Measurements from ENCODE around the gene PCDHGC3. TPM values are rescaled to one million over a fixed set of nuclear protein-coding genes. Genes with fewer than 3 reads are reported as not detected.
A peak's percentile ranks its signal among the peaks of the same experiment; 100 is the strongest.

Gene PCDHGC3
- total and polyA plus RNA-seq, 2 of the 4 experiments (the other 2 are of a cell fraction), result 21.1 to 72.1 TPM

GRCh38 chr5:141477815-141478214, 2.0 kb downstream of the PCDHGC3 start:
- Histone ChIP-seq H3K4ac (ENCODE audit: low read depth, low read length) (0 out of 2 replicates have a peak overlapping the region, but pooled peaks have one; percentile 10), H3K56ac (ENCODE audit: extremely low read depth, insufficient read depth, low read length) (no peak overlapping the region), H4K20me1 (ENCODE audit: insufficient read depth, low read length) (peaks cover 35% of the 10 kb centered on the region), H3K18ac (ENCODE audit: low read depth, low read length) (no peak overlapping the region), H3K9me1 (ENCODE audit: insufficient read depth, low read length) (peaks cover 6% of the 10 kb centered on the region; the same call in 1 of the 2 replicates), H3K14ac (replicated peaks; ENCODE audit: low read depth, low read length) (peak overlapping the region; percentile 60), H2AK9ac (replicated peaks; ENCODE audit: low read depth, low read length, poor library complexity) (peak overlapping the region; percentile 53), H2BK120ac (ENCODE audit: low read depth, low read length) (0 out of 2 replicates have a peak overlapping the region, but pooled peaks have one; percentile 8), H4K8ac (ENCODE audit: low read depth in 2 of 2, low read length in 2 of 2) (no peak overlapping the region), H2BK15ac (ENCODE audit: low read depth, low read length) (no peak overlapping the region), H2AK5ac (ENCODE audit: low read depth, low read length) (0 out of 2 replicates have a peak overlapping the region, but pooled peaks have one; percentile 15), H3K4me1 (ENCODE audit: control insufficient read depth, insufficient read depth, low read length) (peaks cover 17% of the 10 kb centered on the region), H3K4me3 (ENCODE audit: insufficient read depth, low read depth, low read length) (peak overlapping the region; percentile 54; the same call in 1 of the 2 replicates), H3K9ac (ENCODE audit: low read depth, low read length) (no peak overlapping the region; the same call in 1 of the 2 replicates), H3K27me3 (ENCODE audit: control insufficient read depth, insufficient read depth, low read length) (no peaks in the 10 kb centered on the region), H2BK20ac (ENCODE audit: low read depth, low read length) (no peak overlapping the region), H3K23ac (ENCODE audit: low read depth, low read length) (peak overlapping the region; percentile 86; the same call in 1 of the 2 replicates), H2AFZ (replicated peaks; ENCODE audit: low read length, poor library complexity) (no peak overlapping the region), H3K27ac (ENCODE audit: insufficient read depth, low read length) (no peak overlapping the region), H3K36me3 (ENCODE audit: control insufficient read depth, insufficient read depth, low read length) (no peaks in the 10 kb centered on the region), H3K79me1 (ENCODE audit: low read depth in 1 of 2, low read length in 2 of 2) (peaks cover 23 to 48% of the 10 kb centered on the region in 2 experiments), H2BK5ac (ENCODE audit: low read depth, low read length, poor library complexity, severe bottlenecking) (no peak overlapping the region), H4K5ac (ENCODE audit: low read depth, low read length) (no peak overlapping the region), H3K9me3 (ENCODE audit: control insufficient read depth, insufficient read depth, low read length) (no peaks in the 10 kb centered on the region), H4K91ac (ENCODE audit: insufficient read depth, low read depth, low read length) (no peak overlapping the region), H3K4me2 (ENCODE audit: low read depth, low read length) (peak overlapping the region; percentile 64)
- DNase-seq (no peak), ATAC-seq (ENCODE audit: low read depth) (no peak)
- TF ChIP-seq CEBPB (IDR thresholded peaks at IDR 0.05; ENCODE audit: low read depth, low read length) (no peak), MAZ (IDR thresholded peaks at IDR 0.05; ENCODE audit: borderline replicate concordance, low read depth, low read length) (no peak), MAFK (IDR thresholded peaks at IDR 0.05; ENCODE audit: low read depth, low read length) (no peak), RCOR1 (IDR thresholded peaks at IDR 0.05; ENCODE audit: insufficient replicate concordance, low read length) (no peak), NFE2L2 (IDR thresholded peaks at IDR 0.05; ENCODE audit: low read depth, low read length) (no peak), SMC3 (IDR thresholded peaks at IDR 0.05; ENCODE audit: low read depth, low read length) (no peak)
- ChIA-PET POLR2A (ENCODE audit: unreplicated experiment) (no interaction called here), CTCF (interaction anchor here (1.1 to 3.1 kb wide), 5 partner anchors 34 to 80 kb away, joined by 3 to 19 read pairs (median 6); partner anchors contain the start of gene PCDHGA10)
- intact Hi-C loops (cut with micrococcal nuclease), result loop anchor here (5.0 kb wide), 2 partner anchors 46 to 61 kb away; partner anchors contain the start of genes PCDHGA12 and PCDHGB7
- no TSS peak for BruUV-seq (replicated peaks)
- dilution Hi-C loops (cut with HindIII; ENCODE audit: low sequenced_read_pairs, unreplicated experiment), result no loop called here
- WGBS, 2 experiments (ENCODE audit: extremely low coverage in 2 of 2, insufficient read length in 1 of 2), result 34% methylated on average over 3 of the region's 13 CpGs; no CpG with 5 or more reads in 1 of the 2 experiments
- in situ Hi-C loops (cut with MboI; ENCODE audit: low sequenced_read_pairs), result loop anchor here (5.0 kb wide), 1 partner anchor 44 kb away; no protein-coding TSS in a partner anchor

Measured in IMR-90 (cell line).